OCI-LY1 (cell line): Measurements from ENCODE around the gene GPR6.

Experiments
- H2AFZ ChIP-seq: fragments of 200-600 bp; sonication (generic), shearing (Covaris generic); 2 replicates; pipeline ENCODE4 v1.6.0; 2014; ENCODE audit warnings: antibody characterized with exemption, mild to moderate bottlenecking, low read length
- H3F3A ChIP-seq: fragments of 200-600 bp; sonication (generic), shearing (Covaris generic); 2 replicates; pipeline ENCODE4 v1.6.0; 2014; ENCODE audit warnings: mild to moderate bottlenecking, antibody characterized with exemption, low read length, moderate library complexity; ENCODE audit not compliant: insufficient read depth
- H3K27ac ChIP-seq: fragments of 200-600 bp; sonication (generic); 2 replicates; pipeline ENCODE4 v1.5.1; 2014; ENCODE audit warnings: low read length, mixed run types, mild to moderate bottlenecking, low read depth; ENCODE audit not compliant: poor library complexity, severe bottlenecking
- H3K27me3 ChIP-seq: fragments of 200-600 bp; sonication (generic); 2 replicates; pipeline ENCODE4 v1.6.0; 2014; ENCODE audit warnings: antibody characterized with exemption, mild to moderate bottlenecking, low read length, moderate library complexity; ENCODE audit not compliant: insufficient read depth
- H3K36me3 ChIP-seq: fragments of 200-600 bp; sonication (generic); 2 replicates; pipeline ENCODE4 v1.6.1; 2014; ENCODE audit warnings: mild to moderate bottlenecking, antibody characterized with exemption, low read length, moderate library complexity, mixed read lengths; ENCODE audit not compliant: insufficient read depth
- H3K4me1 ChIP-seq: fragments of 200-600 bp; sonication (generic); 2 replicates; pipeline ENCODE4 v1.5.1; 2014; ENCODE audit warnings: mild to moderate bottlenecking, low read length, moderate library complexity; ENCODE audit not compliant: insufficient read depth, severe bottlenecking
- H3K4me2 ChIP-seq: fragments of 200-600 bp; sonication (generic), shearing (Covaris generic); 2 replicates; pipeline ENCODE4 v1.6.1; 2014; ENCODE audit warnings: low read length
- H3K4me3 ChIP-seq: fragments of 200-600 bp; sonication (generic); 2 replicates; pipeline ENCODE4 v1.5.1; 2014; ENCODE audit warnings: low read length, low read depth, mild to moderate bottlenecking, mixed read lengths; ENCODE audit not compliant: poor library complexity, severe bottlenecking
- H3K79me2 ChIP-seq: fragments of 200-600 bp; shearing (Covaris generic); 2 replicates; pipeline ENCODE4 v1.6.1; 2016; ENCODE audit warnings: mixed run types, low read length, mixed read lengths; ENCODE audit not compliant: insufficient read depth
- H3K9ac ChIP-seq: fragments of 200-600 bp; sonication (generic), shearing (Covaris generic); 2 replicates; pipeline ENCODE4 v1.6.1; 2014; ENCODE audit warnings: mild to moderate bottlenecking, low read length, mixed read lengths
- H3K9me2 ChIP-seq: fragments of 200-600 bp; sonication (generic), shearing (Covaris generic); 2 replicates; pipeline ENCODE4 v1.6.1; 2014; ENCODE audit warnings: low read depth, mild to moderate bottlenecking, low read length, mixed read lengths
- H3K9me3 ChIP-seq: fragments of 200-600 bp; shearing (Covaris generic); 2 replicates; pipeline ENCODE4 v1.6.1; 2014; ENCODE audit warnings: low read length, mixed read lengths
- H4K20me1 ChIP-seq: fragments of 200-600 bp; sonication (generic), shearing (Covaris generic); 2 replicates; pipeline ENCODE4 v1.6.0; 2016; ENCODE audit warnings: mild to moderate bottlenecking, low read length; ENCODE audit not compliant: insufficient read depth
- CTCF ChIP-seq: fragments of 200-600 bp; sonication (generic), shearing (Covaris generic); IDR thresholded peaks from 2 replicates; pipeline ENCODE4 v1.5.1; 2017; ENCODE audit warnings: mild to moderate bottlenecking, antibody characterized with exemption, low read length, moderate library complexity, mixed read lengths
- EZH2 ChIP-seq: fragments of 200-600 bp; sonication (generic), shearing (Covaris generic); IDR thresholded peaks from 2 replicates; pipeline ENCODE4 v1.8.0; 2017; ENCODE audit warnings: borderline replicate concordance, mixed run types, mild to moderate bottlenecking, antibody characterized with exemption, low read length, moderate library complexity, mixed read lengths

GPR6 gene

DNA sequence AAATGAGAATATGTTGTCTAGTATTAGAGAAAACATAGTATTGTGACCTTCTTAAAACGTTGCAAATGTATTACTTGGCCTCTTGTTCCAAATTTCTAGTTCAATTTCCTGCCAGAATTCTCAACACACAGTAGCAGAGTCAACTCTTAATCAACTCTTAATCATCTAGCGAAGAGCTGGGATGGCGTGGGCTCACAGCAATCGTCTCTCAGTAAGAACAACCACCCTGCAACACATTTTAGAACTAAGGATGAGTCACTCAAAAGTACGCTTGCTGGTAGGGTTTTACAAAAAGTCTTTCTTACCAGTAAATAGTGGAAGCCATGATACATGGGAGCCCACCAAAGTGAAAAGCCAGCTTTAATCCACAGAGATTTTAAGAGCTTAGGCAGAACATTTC, 24.6 kb downstream of the GPR6 start:
- Histone ChIP-seq H3K79me2 (no peaks in the 10 kb centered on the region), H3K4me1 (no peaks in the 10 kb centered on the region), H3K9ac (no peak overlapping the region), H3K36me3 (no peaks in the 10 kb centered on the region), H3K9me3 (no peaks in the 10 kb centered on the region), H3K27me3 (no peaks in the 10 kb centered on the region), H3K27ac (no peak overlapping the region), H2AFZ (no peak overlapping the region), H3K4me3 (no peak overlapping the region), H3K9me2 (no peaks in the 10 kb centered on the region), H4K20me1 (no peaks in the 10 kb centered on the region), H3F3A (no peaks in the 10 kb centered on the region), H3K4me2 (no peak overlapping the region)
- no peak for TF ChIP-seq EZH2
- TF ChIP-seq CTCF = no peak

GRCh38 chr6:110013386-110013785, 35.3 kb downstream of the GPR6 start:
- H3K27ac ChIP-seq = no peak overlapping the region
- no peak overlapping the region for H3K4me2 ChIP-seq
- no peak overlapping the region for H2AFZ ChIP-seq
- H4K20me1 ChIP-seq = no peaks in the 10 kb centered on the region
- H3K27me3 ChIP-seq = no peaks in the 10 kb centered on the region; the same call in 1 of the 2 replicates
- no peak overlapping the region for H3K4me3 ChIP-seq
- no peak overlapping the region for H3K9ac ChIP-seq
- TF ChIP-seq EZH2 (no peak), CTCF (no peak)
- H3K79me2 ChIP-seq = no peaks in the 10 kb centered on the region
- no peaks in the 10 kb centered on the region for H3F3A ChIP-seq
- H3K36me3 ChIP-seq = no peaks in the 10 kb centered on the region
- no peaks in the 10 kb centered on the region for H3K4me1 ChIP-seq
- no peaks in the 10 kb centered on the region for H3K9me2 ChIP-seq
- no peaks in the 10 kb centered on the region for H3K9me3 ChIP-seq

- H3K4me1 ChIP-seq = no peaks in the 10 kb centered on the region
- no peaks in the 10 kb centered on the region for H3K36me3 ChIP-seq
- H4K20me1 ChIP-seq = no peaks in the 10 kb centered on the region
- no peaks in the 10 kb centered on the region for H3K9me2 ChIP-seq
- no peak overlapping the region for H3K9ac ChIP-seq
- H3F3A ChIP-seq = no peaks in the 10 kb centered on the region
- no peak overlapping the region for H3K4me3 ChIP-seq
- no peaks in the 10 kb centered on the region; the same call in 1 of the 2 replicates for H3K27me3 ChIP-seq
- H3K79me2 ChIP-seq = no peaks in the 10 kb centered on the region
- H3K27ac ChIP-seq = no peak overlapping the region
- no peak overlapping the region for H3K4me2 ChIP-seq
- no peaks in the 10 kb centered on the region for H3K9me3 ChIP-seq
- H2AFZ ChIP-seq = no peak overlapping the region
- TF ChIP-seq EZH2 (no peak), CTCF (no peak)
Observed at GRCh38 chr6:110015206-110015605, 37.1 kb downstream of the GPR6 start.
